Activated B cell treated with CpG ODN at 0.5 μM for 24 hours (primary cell): ENCODE measurements around the gene ZNF366. TPM values are rescaled to one million over a fixed set of nuclear protein-coding genes. Genes with fewer than 3 reads are reported as not detected.

Experiments used
- ATAC-seq: fragments of 200-7000 bp; cut with Tn5 transposase; one replicate; pipeline ENCODE4 v1.10.0; 2021; ENCODE audit warnings: low read depth, mild to moderate bottlenecking, moderate library complexity
- CTCF ChIA-PET: fragments of 350-600 bp; sonication (Branson Sonifier 250); formaldehyde crosslinking; loops from one replicate; lab custom pipeline; 2021; ENCODE audit warnings: antibody characterized with exemption; lab: Charles Lee
- POLR2A ChIA-PET: fragments of 350-600 bp; sonication (Branson Sonifier 250); formaldehyde crosslinking; loops from one replicate; lab custom pipeline; 2021; ENCODE audit warnings: antibody characterized with exemption; lab: Charles Lee
- DNase-seq: peaks from one replicate; pipeline ENCODE4 v3.0.0; 2022
- H3K27ac Mint-ChIP-seq: one replicate; pipeline ENCODE4 v1.8.0; 2020; ENCODE audit warnings: mixed read lengths
- H3K27me3 Mint-ChIP-seq: one replicate; pipeline ENCODE4 v1.8.0; 2021; ENCODE audit warnings: mixed read lengths
- H3K36me3 Mint-ChIP-seq: one replicate; pipeline ENCODE4 v1.8.0; 2021; ENCODE audit warnings: low read depth, mixed read lengths
- H3K4me1 Mint-ChIP-seq: one replicate; pipeline ENCODE4 v1.8.0; 2021; ENCODE audit warnings: mixed read lengths
- H3K4me3 Mint-ChIP-seq: one replicate; pipeline ENCODE4 v1.8.0; 2020; ENCODE audit warnings: mild to moderate bottlenecking, mixed read lengths
- H3K9me3 Mint-ChIP-seq: one replicate; pipeline ENCODE4 v1.8.0; 2020; ENCODE audit warnings: mixed read lengths
- intact Hi-C: fragments of 100-400 bp; cut with micrococcal nuclease; formaldehyde crosslinking; loops from one replicate; pipeline ENCODE4 v1.15.1; 2024
- total RNA-seq: library from RNA; stranded (reverse); gene quantifications from 2 replicates; pipeline ENCODE4 v1.2.3, GENCODE V29; 2022
- TF ChIP-seq, protein P1 (sequence below): fragments of 200-600 bp; IDR thresholded peaks from one replicate; pipeline ENCODE4 v1.8.0; 2022; ENCODE audit warnings: antibody characterized with exemption, mild to moderate bottlenecking

ZNF366 gene
- total RNA-seq, 1 donor from 2014 or later = not detected

DNA sequence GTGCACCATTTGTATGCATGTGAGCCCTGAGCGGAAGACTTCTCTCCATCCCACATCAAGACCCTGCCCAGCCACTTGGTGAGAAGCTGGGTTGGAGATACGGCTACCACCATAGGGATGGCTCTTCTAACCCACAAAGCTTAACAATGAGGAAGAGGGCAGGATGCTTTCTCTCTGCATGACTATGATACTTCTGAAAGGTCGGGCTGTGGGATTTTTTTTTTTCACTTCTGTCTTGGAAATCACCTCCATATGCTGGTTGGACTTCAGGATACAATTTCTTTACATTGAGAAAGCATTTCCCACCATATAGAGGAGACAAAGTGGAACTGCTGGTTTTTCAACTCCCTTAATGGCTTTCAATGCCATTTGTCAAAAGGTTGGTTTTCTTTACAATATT, 30.5 kb downstream of the ZNF366 start:
- Mint-ChIP-seq H3K4me1 (no peaks in the 10 kb centered on the region), H3K27me3 (peaks cover 18% of the 10 kb centered on the region), H3K36me3 (no peaks in the 10 kb centered on the region), H3K27ac (no peak overlapping the region), H3K4me3 (no peak overlapping the region), H3K9me3 (no peaks in the 10 kb centered on the region)
- DNase-seq (no peak), ATAC-seq (no peak)
- ChIA-PET POLR2A (no interaction called here), CTCF (no interaction called here)
- TF ChIP-seq, protein P1, sequence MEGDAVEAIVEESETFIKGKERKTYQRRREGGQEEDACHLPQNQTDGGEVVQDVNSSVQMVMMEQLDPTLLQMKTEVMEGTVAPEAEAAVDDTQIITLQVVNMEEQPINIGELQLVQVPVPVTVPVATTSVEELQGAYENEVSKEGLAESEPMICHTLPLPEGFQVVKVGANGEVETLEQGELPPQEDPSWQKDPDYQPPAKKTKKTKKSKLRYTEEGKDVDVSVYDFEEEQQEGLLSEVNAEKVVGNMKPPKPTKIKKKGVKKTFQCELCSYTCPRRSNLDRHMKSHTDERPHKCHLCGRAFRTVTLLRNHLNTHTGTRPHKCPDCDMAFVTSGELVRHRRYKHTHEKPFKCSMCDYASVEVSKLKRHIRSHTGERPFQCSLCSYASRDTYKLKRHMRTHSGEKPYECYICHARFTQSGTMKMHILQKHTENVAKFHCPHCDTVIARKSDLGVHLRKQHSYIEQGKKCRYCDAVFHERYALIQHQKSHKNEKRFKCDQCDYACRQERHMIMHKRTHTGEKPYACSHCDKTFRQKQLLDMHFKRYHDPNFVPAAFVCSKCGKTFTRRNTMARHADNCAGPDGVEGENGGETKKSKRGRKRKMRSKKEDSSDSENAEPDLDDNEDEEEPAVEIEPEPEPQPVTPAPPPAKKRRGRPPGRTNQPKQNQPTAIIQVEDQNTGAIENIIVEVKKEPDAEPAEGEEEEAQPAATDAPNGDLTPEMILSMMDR = no peak
- intact Hi-C loops = no loop called here

GRCh38 chr5:72476275-72476674, 30.9 kb downstream of the ZNF366 start:
- no peak overlapping the region for H3K4me3 Mint-ChIP-seq
- TF ChIP-seq, protein P1 = no peak
- peaks cover 18% of the 10 kb centered on the region for H3K27me3 Mint-ChIP-seq
- ATAC-seq (no peak), DNase-seq (no peak)
- intact Hi-C loops = no loop called here
- H3K9me3 Mint-ChIP-seq = no peaks in the 10 kb centered on the region
- CTCF ChIA-PET = no interaction called here
- no peak overlapping the region for H3K27ac Mint-ChIP-seq
- POLR2A ChIA-PET = no interaction called here
- no peaks in the 10 kb centered on the region for H3K4me1 Mint-ChIP-seq
- H3K36me3 Mint-ChIP-seq = no peaks in the 10 kb centered on the region

DNA sequence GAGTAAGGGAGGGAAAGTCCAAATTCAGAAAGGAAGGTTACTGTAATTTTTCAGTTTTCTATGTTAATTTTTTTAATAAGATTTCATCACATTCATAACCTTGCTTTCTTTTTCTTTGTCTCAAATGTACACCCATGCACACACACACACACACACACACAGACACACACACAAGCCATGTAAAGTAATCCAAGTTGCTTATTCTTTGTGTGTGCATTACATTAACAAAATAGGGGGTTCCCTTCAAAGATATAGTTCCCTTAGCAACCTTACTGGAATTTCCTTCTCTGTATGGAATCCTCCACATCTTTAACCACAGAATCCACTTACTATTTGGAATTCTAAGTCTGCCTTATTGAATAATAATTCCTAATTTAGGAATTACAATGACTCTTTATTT, 32.7 kb downstream of the ZNF366 start:
- ATAC-seq (no peak), DNase-seq (no peak)
- Mint-ChIP-seq H3K27ac (no peak overlapping the region), H3K4me1 (no peaks in the 10 kb centered on the region), H3K4me3 (no peak overlapping the region), H3K9me3 (no peaks in the 10 kb centered on the region), H3K27me3 (peaks cover 20% of the 10 kb centered on the region), H3K36me3 (no peaks in the 10 kb centered on the region)
- CTCF ChIA-PET = no interaction called here
- intact Hi-C loops = no loop called here
- TF ChIP-seq, protein P1 = no peak
- POLR2A ChIA-PET = no interaction called here

DNA sequence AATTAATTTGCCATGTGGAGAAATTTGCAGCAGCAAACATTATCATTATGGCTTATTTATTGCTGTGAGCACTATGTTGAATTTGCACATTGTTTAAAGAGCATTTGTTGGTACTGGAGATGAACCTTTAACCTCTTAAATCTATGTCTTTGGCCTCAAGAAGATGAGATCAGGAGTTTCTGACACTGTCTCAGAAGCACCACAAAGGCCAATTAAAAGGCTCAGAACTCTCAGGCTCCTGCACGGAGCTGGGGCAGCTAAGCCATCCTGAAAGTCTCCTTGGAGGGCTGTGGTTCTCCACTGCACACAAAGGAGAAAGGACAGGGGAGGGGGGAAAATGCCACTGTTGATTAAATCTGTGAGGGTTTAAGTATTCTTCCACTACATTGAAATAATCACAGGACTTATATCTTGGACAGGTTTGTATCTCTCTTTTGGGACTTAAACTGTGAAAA, 33.1 kb downstream of the ZNF366 start:
- CTCF ChIA-PET = no interaction called here
- Mint-ChIP-seq H3K36me3 (no peaks in the 10 kb centered on the region), H3K27ac (no peak overlapping the region), H3K4me3 (no peak overlapping the region), H3K27me3 (peaks cover 20% of the 10 kb centered on the region), H3K9me3 (no peaks in the 10 kb centered on the region), H3K4me1 (no peaks in the 10 kb centered on the region)
- TF ChIP-seq, protein P1 = no peak
- POLR2A ChIA-PET = no interaction called here
- DNase-seq (no peak), ATAC-seq (no peak)
- intact Hi-C loops = no loop called here

DNA sequence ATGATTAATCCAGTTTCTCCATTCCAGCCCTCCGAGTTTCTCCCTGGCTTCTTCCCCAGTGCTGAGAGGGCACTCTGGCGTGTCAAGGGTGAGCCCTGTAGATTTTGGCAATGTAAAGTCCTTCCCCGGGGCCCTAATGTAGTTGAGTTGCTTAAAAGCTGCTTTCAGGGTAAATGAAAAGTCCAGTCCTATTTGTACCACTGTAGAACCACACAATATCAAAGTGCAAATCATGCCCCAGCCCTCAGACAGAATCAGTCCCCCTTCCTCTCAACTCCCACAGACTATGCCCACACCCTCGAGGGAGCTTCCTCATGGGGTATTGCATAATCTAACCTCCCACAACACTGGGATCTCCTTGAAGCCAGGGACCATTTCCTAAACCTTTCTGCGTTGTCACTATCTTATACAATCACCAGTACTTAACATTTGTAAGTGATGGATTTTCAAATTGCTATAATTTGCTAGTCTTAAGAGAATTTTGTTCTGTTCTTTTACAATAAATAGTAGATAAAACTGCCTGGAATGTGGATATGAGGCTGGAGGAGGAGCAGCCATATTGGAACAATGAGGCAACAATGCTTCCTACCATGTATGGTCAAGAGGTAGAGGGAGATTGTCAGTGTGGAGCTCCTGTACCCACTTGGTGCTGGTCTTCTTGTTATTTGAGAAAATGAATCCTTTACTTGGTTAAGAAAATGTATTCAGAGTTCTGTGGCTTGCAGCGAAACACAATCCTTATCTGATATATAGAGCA, 34.4 kb downstream of the ZNF366 start:
- CTCF ChIA-PET = no interaction called here
- Mint-ChIP-seq H3K27ac (no peak overlapping the region), H3K27me3 (peaks cover 16% of the 10 kb centered on the region), H3K4me1 (no peaks in the 10 kb centered on the region), H3K9me3 (no peaks in the 10 kb centered on the region), H3K4me3 (no peak overlapping the region), H3K36me3 (no peaks in the 10 kb centered on the region)
- no peak for ATAC-seq
- no peak for DNase-seq
- TF ChIP-seq, protein P1 = no peak
- POLR2A ChIA-PET = no interaction called here
- intact Hi-C loops = no loop called here
